Measurements from ENCODE around the gene MYH11.
"Not testable (repeated sequence)": the region's sequence is repeated elsewhere in the genome, so short reads cannot be mapped to it uniquely, and the experiment has no call there.

MYH11 gene

GRCh38 chr16:15819046-15819445, 37.8 kb downstream of the MYH11 start:
- no peak for DNase-seq (ENCODE audit: extremely low read depth, low read depth)
- no peak for TF ChIP-seq CTCF (IDR thresholded peaks at IDR 0.05; ENCODE audit: low read depth, low read length)

GRCh38 chr16:15817446-15817845, 39.4 kb downstream of the MYH11 start:
- TF ChIP-seq CTCF (IDR thresholded peaks at IDR 0.05; ENCODE audit: low read depth, low read length), result no peak

GRCh38 chr16:15816228-15816627, 40.6 kb downstream of the MYH11 start:
- no peak for TF ChIP-seq CTCF (IDR thresholded peaks at IDR 0.05; ENCODE audit: low read depth, low read length)
- DNase-seq (ENCODE audit: extremely low read depth, low read depth), result no peak

More at GRCh38 chr16:15817446-15817845, 39.4 kb downstream of the MYH11 start:
- no peak for DNase-seq (ENCODE audit: extremely low read depth, low read depth)

GRCh38 chr16:15812401-15812750, 44.5 kb downstream of the MYH11 start:
- DNase-seq (ENCODE audit: extremely low read depth, low read depth), result not testable (repeated sequence)

GRCh38 chr16:15811481-15812400, 45.1 kb downstream of the MYH11 start:
- no peak for TF ChIP-seq CTCF (IDR thresholded peaks at IDR 0.05; ENCODE audit: low read depth, low read length)
- peak; percentile 67 for DNase-seq (ENCODE audit: extremely low read depth, low read depth)

- no peak for TF ChIP-seq CTCF (IDR thresholded peaks at IDR 0.05; ENCODE audit: low read depth, low read length)
These were observed 45.9 kb downstream of the MYH11 start for GRCh38 chr16:15810949-15811348.

GRCh38 chr16:15810411-15810810, 46.4 kb downstream of the MYH11 start:
- no peak for DNase-seq (ENCODE audit: extremely low read depth, low read depth)
- no peak for TF ChIP-seq CTCF (IDR thresholded peaks at IDR 0.05; ENCODE audit: low read depth, low read length)

More at GRCh38 chr16:15810949-15811348, 45.9 kb downstream of the MYH11 start:
- no peak for DNase-seq (ENCODE audit: extremely low read depth, low read depth)

- DNase-seq (ENCODE audit: extremely low read depth, low read depth), result not testable (repeated sequence)
These were observed 47.5 kb downstream of the MYH11 start for GRCh38 chr16:15809297-15809696.

Data from AG09319 (cell line).